HG02973 (cell line): ENCODE data around the gene C20orf204.

Source experiments
- ATAC-seq: cut with Tn5 transposase; IDR thresholded peaks from one replicate; pipeline ENCODE4 v1.9.1; 2021; ENCODE audit warnings: moderate library complexity; ENCODE audit not compliant: unreplicated experiment

C20orf204 gene

DNA sequence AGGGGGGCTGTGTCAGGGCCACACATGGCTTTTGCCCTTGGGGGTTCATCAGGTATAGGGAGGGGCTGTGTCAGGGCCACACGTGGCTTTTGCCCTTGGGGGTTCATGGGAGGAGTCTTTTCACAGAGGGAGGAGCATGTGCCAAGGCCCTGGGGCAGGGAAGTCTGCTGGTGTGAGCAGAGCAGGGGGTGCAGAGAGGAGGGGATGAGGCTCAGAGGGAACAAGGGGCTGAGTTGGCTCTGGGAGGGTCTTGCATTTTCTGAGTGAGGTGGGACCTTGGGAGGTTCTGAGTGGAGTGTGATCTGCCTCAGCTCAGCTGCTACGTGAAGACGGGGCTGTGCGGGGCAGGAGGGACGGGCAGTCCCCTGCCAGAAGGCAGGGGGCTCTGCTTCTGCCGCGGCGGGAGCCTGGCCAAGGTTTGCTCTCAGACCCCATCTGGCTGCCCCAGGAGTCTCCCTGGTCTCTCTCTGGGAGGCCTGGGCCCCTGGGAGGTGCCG lies 19.5 kb downstream of the C20orf204 start:
- ATAC-seq: no peak

DNA sequence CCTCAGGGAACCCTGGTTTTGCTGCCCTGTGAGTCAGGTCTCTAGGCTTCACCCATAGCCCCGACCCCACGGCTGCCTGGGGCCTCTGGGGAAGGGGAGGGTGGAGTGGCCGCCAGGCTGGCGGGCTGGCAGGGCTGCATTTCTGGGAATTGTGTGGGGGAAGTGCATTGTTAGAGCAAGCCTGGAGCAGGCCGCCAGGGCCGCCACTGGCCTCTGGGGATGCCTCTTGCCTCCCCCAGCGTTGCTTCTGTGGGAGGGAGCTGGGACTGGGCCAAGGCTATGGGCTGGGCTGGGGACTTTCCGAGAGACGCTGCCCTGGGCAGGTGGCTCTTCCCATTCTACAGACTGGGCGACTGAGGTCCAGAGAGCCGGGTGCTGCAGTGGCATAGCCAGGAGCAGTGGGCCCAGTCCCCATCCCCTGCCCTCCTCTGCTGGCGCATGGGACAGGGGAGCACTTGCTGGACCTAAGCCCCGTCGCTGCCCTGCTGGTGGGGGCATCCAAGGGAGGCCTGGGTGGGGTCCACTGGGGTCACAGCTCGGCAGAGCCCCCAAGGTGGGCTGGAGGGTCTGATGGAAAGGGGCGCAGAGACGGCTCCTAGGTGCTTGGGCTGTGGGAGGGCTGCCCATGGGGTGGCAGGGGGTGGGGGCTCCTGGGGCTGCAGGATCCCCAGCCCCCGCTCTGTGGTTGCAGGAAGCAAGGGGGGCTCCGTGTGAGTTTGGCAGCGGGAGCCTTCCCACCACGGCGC lies 20.1 kb downstream of the C20orf204 start:
- no peak for ATAC-seq

DNA sequence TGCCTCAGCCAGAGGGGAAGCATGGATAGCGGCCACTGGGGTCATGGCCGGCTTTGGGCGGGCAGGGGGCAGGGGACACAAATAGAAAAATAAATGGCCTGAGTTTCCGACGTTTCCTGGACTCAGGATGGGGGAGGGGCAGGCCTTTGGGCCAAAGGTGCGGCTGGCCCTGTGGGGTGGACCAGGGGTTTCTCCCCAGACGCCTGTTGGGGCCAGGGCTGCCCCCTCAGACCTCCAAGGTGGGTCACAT lies 20.6 kb downstream of the C20orf204 start:
- no peak for ATAC-seq

DNA sequence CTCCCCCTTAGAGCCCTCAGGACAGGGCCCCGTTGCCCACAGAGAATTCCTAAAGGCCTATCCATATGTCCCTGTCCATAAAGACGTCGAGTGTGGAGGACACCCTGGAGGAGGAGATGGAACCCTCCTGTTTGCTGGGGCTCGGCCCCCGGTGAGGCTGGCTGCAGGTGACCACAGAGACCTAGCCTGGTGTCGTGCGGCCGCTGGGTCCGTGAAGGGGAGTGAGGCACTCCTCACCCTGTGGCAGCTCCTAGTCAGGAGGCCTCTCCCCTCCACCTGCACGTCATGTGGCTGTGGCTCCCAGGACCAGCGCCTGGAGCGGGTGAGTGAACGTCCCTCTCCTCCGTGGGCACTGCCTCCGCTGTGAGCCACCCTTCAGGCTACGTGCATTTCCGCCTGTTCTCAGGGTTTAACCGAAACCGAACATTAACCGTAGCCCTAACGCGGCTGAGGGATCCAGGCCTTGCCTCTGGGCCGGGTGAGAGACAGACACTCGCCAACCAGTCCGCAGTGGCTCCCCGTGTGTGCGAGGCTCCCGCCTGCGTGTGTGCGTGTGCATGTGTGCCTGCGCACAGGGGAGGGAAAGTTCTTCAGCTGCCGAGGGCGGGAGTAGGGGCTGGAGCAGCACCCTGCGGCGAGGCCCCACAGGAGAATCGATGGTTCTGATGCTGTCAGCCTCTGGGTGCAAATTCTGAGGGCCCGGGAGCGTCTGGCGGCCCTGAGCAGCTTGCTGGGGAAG lies 21.1 kb downstream of the C20orf204 start:
- no peak for ATAC-seq

DNA sequence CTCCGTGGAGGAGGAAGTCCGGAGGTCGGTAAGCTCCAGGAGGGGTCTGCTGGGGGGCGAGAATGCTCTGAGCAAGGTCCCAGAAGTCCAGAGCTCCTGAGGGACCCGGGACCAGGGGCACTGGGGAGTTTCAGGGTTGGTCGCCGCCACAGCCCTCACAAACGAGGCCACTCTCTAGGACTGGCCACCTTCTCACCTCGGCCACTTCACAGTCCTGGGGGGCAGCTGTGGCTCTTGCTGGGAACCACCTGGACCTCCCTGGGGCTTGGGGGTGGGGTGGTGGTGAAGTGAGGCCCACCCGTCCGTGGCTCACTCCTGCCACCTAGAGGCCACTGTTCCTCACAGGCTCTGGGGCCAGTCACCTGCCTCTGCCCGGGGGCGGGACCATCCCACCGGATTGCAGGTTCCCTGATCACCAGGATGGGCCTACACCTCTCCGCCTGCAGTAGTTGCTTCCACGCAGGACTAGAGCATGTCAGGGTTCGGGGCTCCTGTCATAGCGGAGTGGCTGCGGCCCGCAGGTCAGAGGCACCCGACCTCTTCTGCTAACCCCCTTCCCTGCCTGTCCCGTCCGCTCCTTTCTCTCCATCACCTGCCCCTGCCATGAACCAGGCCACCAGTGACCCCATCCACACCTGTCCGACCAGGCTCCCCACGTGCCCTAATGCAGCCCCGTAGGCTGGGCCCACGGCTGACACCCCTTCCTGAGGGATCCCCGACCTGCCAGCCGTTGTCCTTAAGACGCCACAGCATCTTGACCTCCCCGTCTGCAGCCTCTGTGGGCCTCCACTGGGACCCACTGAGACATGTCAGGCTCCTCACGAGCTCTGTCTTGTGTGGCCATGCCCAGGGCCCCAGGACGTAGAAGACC lies 21.9 kb downstream of the C20orf204 start:
- ATAC-seq: no peak

DNA sequence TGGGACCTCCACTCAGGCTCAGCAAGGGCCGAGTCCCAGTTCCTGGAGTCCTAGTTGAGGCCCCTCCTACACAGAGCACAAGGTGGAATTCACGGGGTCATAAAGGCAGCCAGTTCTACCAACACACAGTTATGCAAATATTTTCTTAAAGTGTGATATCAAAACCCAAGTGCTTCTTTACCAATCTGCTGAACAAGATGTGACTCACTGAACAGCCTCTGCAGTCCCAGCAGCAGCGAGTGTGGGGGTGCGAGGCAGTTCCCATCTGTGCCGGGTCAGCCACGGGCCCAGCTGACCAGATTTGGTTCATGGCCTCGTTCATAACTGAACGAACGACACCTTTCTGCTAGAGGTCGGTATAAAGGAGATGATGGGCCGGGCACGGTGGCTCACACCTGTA lies 22.6 kb downstream of the C20orf204 start:
- ATAC-seq: no peak

DNA sequence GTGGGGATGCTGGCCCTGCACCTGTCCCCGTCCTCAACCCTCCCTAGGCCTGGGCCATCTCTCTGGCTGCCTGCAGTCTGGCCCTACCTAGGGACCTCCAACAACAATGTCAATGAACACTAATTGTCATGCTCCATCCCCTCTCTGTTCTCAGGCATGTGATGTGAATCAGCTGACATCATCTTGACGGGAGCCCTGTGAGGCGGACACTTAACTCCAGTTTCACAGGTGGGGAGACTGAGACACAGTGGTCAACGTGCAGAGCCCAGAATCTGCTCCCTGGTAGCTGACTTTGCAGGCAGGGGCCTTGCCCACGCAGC lies 26.3 kb downstream of the C20orf204 start:
- no peak for ATAC-seq

DNA sequence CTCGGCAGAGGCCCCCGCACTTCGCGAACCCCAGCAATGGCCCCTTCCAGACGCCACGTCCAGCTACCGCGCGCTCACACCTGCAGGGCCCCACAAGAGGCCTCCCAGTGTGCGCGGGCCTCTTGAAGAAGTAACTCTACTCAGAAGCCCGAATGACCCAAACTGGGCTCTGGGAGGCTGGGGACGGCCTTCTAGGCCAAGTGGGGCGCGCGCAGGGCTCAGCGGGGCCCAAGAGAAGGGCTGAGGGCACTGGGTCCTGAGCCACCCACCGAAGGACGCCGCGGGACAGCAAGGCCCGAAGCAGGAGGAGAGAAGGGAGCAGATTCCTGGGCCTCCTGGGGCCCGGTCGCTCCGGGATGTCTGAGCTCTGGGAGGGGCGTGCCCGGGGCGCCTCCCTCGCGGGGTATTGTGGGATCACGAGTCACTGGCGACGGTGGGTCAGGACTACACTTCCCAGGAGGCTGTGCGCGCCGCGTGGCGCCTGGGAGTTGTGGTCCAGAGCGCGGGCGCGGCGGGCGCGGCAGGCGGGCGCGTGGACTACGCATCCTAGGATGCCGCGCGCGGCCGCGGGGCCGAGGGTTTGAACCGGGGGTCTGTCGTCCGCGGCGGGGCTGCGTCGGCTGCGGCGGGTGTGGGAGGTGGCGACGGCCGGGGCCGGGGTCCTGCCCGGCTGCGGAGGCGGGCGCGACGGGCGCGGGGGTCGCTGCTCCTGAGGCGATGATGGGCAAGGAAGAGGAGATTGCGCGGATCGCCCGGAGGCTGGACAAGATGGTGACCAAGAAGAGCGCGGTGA lies 26.8 kb downstream of the C20orf204 start, which contains the start of gene TCEA2:
TSS of gene TCEA2 (plus strand) at position 603 of the 793 bp plus-strand sequence. CDS start at position 718, 115 bp downstream.
- ATAC-seq: peak; percentile 77

DNA sequence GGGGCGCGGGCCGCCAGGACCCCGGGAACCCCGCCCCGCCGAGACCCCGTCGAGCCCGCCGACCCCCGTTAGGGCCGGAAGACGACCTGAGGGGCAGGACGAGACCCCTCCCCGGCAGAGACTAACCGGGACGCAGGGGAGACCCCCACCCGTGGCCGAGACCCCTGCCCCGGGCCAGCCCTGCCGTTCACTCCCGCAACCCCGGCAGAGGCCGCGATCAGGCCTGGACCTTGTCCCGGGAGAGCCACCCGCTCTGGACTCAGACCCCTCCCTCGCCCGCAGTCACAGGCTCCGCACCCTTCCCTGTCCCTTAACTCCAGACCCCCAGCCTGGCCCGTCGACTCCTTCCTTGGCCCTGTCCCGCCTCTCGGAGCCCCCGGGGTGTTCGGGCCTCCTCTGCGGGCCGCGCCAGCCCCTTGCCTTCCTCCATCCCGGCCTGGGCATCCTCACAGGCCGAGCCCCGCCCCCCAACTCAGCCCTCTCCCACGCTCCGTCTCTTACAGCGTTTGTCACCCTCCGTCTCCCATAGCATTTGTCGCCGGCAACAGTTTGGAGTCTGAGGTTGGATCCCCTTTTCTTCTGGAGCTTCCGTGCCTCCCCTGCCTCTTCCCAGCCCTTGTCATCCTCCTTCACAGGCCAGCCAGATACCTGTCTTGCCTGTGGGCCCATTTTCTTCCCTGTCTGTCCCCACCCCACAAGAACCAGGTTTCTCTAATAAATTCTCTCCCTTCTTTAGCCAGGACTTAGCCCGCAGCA lies 27.6 kb downstream of the C20orf204 start:
- no peak for ATAC-seq

DNA sequence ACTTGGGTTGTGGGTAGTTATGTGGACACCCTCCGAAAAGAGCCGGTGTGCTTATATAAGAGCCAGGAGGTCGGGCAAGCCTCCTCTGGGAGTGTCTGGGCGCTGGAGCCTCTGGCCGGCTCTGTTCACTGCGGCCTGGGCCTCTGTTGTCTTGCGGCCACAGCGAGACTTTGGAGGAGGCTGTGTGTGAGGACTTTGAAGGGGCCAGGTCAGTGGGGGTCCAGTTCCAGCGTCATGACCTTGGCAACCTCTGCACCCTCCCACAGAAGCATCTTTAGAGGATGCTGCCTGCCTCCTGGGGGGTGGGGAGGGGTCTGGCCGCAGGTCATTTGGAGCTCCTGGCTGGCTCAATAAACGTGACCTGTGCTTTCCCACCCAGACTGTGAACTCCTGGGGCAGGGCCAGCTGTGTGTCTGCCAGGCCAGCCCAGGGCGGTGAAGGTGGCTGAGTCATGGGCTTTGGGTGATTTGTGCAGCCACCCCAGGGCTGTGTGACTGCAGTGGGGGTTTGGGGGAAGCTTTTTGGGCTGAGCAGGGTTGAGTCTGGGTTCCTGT lies 28.2 kb downstream of the C20orf204 start:
- no peak for ATAC-seq

DNA sequence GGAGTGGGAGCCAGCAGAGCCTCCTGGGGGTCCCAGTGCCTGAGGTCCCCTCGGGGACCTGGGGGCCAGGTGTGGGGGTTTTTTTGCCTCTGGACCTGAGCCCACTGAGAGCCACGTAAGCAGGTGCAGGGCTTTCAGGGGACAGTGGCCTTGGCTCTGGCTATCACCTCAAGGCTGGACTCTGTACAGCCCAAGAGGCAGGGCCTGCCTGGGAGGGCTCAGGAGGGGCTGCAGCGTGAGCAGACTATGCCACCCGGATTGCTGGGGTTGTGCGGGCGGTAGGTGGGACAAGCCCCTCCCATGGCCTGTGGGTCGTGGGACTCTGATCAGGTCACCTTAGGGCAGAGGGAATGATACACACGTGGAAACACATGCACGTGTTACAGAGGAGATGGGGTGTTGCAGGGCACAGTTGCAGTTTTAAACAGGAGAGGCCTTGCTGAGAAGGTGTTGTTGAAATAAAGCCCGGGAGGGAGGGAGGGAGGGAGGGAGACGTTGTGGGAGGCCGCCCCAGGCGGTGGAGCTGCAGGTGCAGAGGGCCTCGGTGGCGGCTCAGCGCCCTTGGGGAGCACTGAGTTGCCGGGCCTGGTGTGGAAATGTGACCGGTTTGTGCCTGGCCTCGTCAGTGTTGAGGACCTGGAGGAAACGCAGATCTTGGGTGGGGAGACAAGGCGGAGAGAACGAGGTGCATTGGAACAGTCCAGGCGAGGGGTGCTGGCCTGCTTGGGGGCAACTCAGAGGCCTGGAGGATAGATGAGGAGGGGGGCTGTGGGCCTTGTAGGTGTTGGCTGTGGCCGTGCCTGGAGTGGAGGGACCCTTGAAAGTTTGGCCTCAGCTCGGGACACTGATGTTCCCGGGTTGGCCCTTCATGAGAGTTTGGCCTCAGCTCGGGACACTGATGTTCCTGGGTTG lies 29.3 kb downstream of the C20orf204 start:
- no peak for ATAC-seq

DNA sequence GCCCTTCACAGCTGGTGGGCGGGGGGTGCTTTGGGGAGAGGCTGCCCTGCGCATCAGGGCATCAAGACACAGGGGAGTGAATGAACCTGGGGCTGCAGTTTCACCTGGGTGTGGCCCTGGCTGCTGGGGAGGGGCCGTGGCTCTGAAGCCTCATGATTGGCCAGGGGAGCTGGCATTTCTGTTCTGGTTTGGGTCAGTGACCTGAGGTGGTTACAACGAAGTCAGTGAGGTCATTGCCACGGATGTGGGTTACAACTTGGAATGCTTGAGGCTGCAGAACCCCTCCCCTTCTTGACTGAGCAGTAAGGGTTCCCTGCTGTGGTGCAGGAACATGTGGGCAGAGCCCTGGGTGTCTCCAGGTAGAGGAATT lies 30.0 kb downstream of the C20orf204 start:
- ATAC-seq: no peak

DNA sequence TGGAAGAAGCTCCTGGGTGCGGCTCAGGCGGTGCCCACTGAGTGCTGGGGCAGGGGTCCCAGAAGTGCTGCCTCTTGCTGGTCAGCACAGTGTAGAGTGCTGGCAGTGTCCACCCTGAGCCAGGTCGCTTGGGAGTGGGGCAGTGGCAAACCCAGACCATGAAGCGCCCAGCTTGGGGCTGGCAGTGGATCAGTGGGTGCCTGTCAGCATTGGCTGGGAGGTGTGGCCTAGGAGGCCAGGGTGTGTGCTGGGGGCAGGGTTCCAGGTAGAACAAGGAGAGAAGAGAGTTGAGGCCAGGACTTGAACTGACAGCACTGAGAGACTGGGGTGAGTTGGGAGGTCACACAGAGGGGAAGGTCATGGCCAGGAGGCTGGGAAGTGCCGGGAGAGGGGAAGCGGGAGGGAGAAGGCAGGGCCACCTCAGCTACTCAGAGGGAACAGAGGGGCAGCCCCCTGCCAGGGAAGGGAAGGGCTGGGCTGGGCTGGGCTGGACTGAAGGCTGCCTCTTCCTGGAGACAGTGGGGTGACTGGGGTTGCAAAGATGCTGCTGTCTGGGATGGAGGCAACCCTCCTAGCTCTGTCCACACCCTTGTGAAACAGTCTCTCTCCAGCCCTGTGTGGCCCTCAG lies 31.1 kb downstream of the C20orf204 start:
- ATAC-seq: no peak

DNA sequence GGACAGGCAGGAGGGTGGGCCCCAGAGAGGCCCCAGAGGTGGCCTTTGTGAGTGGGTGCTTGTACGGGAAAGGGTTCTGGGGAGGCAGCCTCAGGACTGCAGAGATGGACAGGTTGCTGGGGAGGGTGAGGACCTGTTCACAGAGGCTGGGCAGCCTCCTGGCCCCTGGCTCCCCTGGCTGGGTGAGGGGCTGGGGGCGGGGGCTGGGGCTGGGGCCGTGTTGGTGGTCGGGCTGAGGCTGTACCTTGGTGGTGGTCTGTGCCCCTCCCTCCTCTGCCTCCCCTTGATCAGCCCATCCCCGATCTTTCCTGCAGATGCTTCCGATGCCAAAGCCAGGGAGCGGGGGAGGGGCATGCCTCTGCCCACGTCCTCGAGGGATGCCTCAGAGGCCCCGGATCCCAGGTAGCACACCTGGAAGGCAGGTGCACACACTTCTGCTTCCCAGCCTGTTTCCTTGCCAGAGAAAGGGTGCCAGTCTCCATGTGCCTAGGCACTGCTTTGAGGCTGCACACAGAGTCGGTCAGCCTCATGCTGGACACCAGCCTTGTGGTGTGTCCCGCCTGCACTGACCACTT lies 31.8 kb downstream of the C20orf204 start:
- no peak for ATAC-seq

DNA sequence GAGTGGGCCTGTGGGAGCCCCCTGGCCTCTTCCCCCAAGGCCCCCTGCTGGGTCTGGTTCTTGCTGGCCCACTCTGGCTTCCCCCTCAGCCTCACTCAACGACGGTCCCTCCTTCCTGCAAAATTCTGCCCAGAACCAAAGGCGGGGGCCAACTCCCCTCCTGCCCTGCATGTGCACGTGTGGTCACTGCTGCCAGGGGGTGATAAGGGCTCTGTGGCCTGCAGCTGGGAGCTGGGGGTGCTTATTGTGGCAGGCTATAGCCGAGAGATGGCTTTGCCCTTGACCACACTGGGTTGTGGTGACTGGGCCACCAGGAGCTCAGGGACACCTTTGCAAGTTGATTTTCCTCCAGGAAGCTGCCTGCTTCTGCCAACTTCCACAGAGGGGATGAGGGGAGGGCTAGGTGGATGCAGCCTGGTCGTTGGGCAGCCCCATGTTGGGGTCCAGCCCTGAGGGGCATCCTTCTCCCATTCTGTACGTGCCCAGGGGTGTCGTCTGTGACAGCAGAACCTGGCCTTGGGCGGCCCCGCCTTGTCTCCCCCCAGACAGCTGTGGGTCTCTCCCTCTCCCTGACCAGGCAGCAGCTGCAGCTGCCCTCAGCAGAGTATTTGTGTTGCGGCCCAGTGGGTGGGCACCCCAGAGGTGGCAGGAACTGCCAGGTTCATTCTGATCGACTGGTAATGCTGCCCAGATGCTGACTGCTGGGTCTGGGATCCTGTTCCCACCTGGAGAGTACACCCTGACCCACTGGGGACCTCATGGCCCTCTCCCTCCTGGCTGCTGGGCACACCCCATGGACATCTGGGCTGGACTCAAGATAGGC lies 32.6 kb downstream of the C20orf204 start:
- no peak for ATAC-seq

DNA sequence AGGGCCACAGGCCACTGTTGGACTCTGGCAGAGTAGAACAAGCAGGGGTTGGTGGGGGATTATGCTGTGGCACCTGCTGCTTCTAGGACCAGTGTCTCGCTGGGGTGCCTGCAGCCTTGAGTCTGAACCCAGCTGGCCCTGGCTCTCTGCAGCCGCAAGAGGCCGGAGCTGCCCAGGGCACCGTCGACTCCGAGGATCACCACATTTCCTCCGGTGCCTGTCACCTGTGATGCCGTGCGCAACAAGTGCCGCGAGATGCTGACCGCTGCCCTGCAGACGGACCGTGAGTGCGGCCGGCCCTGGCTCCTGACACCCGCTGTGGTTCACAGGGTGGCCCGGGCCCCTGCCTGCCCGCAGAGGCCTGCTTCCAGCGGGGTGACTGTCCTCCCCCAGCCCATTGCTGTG lies 33.2 kb downstream of the C20orf204 start:
- no peak for ATAC-seq

DNA sequence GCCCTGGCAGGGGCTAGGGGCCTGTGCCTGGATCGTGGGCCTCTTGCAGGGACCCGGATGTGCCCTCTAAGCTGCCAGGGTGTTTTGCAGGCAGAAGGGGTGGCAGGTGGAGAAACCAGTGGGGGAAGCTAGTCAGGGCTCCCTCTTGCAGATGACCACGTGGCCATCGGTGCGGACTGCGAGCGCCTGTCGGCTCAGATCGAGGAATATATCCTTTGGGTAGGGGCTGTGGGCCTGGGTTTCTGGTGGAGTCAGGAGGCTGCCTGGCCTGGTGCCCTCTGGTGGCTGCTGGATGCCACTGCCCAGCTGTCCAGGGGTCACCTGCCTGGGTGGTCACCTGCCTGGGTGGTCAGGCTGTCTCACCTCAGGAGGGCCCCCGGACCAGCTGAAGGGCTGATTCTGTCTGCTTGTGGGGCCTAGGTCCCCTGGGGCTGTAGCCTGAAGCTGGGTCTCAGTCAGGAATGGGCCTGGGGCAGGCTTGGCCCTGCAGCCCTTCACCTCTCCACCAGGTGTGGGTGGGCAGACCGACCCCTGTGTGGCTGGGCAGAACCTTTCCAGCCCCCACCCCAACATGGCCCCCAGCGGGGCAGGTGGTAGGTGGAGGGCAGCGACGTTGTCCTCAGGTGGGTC lies 33.7 kb downstream of the C20orf204 start:
- no peak for ATAC-seq
